Hindlimb muscle (tissue), 1 donor: ENCODE measurements around the gene NFAT5. TPM values are rescaled to one million over a fixed set of nuclear protein-coding genes. Genes with fewer than 3 reads are reported as not detected.
"Not testable (repeated sequence)": the region's sequence is repeated elsewhere in the genome, so short reads cannot be mapped to it uniquely, and the experiment has no call there.

Experiments
- DNase-seq: peaks from one replicate; pipeline ENCODE4 v3.0.0-alpha.2; 2013
- polyA plus RNA-seq: library from polyadenylated mRNA; unstranded; fragments of 120-200 nt; gene quantifications from one replicate; pipeline ENCODE4 v1.2.1, GENCODE V29; 2013; ENCODE audit not compliant: insufficient read length

NFAT5 gene
- polyA plus RNA-seq, 1 donor = 16.1 TPM

GRCh38 chr16:69595127-69596036, 29.6 kb downstream of the NFAT5 start:
- DNase-seq = no peak

GRCh38 chr16:69596801-69597200, 31.0 kb downstream of the NFAT5 start:
- no peak for DNase-seq

DNA sequence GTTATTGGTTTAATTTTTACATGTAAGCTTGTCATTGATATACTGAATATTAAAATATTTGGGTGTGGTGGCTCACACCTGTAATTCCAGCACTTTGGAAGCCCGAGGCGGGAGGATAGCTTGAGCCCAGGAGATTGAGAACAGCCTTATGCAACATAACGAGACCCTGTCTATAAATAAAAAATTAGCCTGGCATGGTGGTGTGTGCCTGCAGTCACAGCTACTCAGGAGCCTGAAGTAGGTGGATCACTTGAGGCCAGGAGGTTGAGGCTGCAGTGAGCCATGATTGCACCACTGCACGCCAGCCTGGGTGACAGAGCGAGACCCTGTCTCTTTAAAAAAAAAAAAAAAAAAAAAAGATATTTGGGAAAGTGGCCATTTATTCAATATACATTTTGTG, 32.3 kb downstream of the NFAT5 start:
- DNase-seq = no peak

GRCh38 chr16:69599731-69600130, 34.0 kb downstream of the NFAT5 start:
- no peak for DNase-seq

DNA sequence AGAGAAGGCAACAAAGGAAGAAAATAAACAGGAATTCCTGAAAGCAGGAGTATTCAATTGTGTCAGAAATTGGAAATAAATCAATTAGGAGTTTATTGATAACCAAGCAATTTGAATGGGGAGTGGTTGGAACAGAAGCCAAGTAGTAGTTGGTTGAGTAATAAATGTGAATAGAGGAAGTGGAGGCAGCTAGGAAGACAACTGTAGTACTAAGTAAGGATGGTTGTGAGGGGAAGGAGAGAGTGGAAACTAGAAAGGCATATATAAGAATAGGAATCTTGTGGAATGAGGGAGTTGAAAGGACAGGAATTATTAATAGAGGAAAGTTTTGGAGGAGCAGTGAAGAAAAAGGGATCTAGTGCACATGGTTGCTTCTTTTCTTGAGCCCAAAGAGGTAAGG, 34.4 kb downstream of the NFAT5 start:
- no peak for DNase-seq

- DNase-seq = no peak
These were observed 35.5 kb downstream of the NFAT5 start for GRCh38 chr16:69601250-69601649.

DNA sequence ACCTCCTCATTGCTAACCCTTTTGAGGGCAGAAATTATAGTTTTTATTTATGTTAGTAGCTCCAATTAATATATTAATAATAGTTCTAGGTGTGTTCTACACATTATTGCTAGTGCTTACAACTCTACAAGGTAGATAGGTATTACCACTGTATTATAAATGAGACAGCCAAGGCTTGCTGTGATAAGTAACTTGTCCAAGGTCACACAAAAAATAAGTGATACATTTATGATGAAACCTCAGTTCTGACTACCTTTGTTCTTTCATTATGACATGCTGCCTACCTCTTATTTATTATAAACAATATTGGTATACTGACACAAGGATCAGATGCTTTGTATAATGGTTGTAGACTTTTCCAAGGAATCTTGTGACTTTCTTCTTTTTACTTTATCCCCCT, 41.2 kb downstream of the NFAT5 start:
- no peak for DNase-seq

DNA sequence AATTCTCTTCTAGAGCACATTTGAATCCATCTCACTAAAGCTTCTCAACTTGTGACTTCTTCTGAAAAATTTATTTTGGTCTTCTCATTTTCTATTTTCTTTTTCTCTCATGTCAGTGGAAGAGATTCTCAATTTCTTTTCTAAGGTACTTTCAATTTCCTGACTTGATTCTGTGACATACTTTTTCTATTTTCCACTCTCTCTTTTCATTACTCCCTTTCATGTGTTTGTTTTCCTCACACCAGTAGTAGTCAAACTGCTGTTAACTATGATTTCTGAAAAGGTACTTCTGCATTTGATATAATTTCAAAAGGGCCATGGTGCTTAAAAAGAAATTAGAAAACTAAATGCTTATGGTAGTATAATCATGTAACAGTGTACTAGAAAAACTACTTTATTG, 41.9 kb downstream of the NFAT5 start:
- DNase-seq = no peak

GRCh38 chr16:69610356-69610755, 44.6 kb downstream of the NFAT5 start:
- no peak for DNase-seq

DNA sequence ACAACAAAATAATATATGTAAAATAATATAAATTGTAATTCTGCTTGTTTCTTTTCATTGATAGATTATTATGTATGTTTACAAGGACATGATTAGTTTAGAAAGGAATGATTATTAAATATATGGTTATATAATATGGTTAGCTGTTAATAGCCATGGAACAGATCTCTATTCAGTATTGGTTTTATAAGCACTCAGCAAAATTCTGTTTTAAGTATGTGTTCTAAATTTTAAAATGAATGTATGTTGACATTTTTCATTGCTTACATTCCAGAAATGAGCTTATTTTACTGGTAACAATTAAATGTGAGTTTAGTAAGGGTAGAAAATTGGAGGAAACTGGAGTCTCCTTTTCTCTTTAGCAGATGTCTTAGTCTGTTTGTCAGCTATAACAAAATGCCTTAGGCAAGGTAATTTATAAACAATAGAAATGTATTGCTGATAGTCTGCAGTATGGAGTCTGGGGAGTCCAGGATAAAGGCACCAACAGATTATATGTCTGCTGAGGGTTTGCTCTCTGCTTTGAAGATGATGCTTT, 45.4 kb downstream of the NFAT5 start:
- no peak for DNase-seq

- no peak for DNase-seq
These were observed 47.8 kb downstream of the NFAT5 start for GRCh38 chr16:69613378-69614154.

DNA sequence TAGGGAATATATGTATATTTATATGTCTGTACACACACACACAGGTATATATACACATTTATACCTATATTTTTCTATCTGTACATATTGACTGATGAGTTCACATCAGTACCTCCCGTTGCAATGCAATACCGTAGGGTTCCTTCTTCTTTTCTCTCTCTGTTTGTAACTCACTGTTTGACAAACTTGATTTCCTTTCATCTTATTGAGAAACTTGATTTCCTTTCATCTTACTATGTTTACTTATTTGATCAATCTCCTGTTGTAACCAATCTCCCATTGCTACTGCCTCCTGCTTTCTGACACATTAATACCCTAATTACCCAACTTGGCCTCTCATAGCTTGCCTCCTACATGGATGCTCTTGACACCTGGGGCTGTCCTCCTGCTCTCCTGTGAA, 49.8 kb downstream of the NFAT5 start:
- no peak for DNase-seq

GRCh38 chr16:69616082-69616481, 50.3 kb downstream of the NFAT5 start:
- DNase-seq = no peak

DNA sequence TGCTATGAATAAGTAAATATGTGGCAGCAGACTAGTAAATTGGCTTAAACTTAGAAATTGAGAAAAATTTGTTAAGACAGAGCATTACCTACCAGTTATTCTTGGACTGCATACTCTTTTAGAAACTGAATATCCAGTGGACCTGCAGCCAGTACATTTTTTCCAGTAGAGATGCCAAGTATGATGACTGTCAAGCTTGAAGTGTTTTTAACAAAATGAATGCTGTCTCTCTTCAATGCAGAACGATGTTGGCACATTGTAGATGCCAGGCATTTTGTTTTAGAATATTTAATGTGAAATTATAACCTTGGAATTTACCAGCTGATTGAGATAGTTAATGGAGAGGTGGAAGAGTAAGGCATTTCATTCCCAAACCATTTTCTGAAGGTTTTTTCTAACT, 52.5 kb downstream of the NFAT5 start:
- DNase-seq = peak; percentile 70

- DNase-seq = no peak
These were observed 53.0 kb downstream of the NFAT5 start for GRCh38 chr16:69618721-69619120.

- no peak for DNase-seq
These were observed 53.7 kb downstream of the NFAT5 start for GRCh38 chr16:69619514-69619913.

- DNase-seq = no peak
These were observed 54.8 kb downstream of the NFAT5 start for GRCh38 chr16:69620573-69620972.

GRCh38 chr16:69621225-69621624, 55.5 kb downstream of the NFAT5 start:
- no peak for DNase-seq

DNA sequence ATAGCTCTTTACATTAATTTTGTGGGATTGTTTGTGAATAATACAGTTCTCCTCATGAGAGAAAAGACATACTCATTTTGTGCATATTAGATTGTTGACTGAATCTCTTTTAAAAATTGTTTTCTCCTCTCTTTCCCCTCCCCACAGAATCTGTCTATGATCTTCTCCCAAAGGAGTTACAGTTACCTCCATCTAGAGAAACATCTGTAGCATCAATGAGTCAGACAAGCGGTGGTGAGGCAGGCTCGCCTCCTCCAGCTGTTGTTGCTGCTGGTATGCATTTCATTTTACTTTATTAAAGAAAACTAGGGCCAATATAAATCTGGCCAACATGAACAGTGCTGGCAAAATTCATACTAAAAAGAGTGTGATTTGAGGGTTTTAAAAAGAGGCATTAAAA, 60.5 kb downstream of the NFAT5 start:
- DNase-seq = no peak

DNA sequence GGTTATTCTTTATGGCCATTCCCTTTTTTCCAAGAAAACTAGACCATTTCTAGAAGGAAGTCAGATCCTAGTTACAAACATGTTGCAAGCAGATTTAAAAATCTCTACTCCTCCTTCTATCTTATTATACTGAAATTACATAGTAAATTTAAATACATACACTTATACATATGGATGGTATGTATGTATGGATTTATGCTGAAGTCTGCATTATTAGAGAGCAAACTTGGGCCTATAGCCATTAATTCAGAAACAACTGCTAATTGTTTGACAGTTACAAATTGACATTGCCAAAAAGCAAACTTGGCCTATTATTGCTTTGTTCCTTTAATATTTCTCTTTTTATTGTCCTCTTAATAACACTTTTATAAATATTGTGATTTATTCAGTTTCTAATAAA, 67.1 kb downstream of the NFAT5 start:
- DNase-seq = no peak

- DNase-seq = no peak
These were observed 67.6 kb downstream of the NFAT5 start for GRCh38 chr16:69633375-69633774.

- DNase-seq = not testable (repeated sequence)
These were observed 70.9 kb downstream of the NFAT5 start for GRCh38 chr16:69636563-69637146.

DNA sequence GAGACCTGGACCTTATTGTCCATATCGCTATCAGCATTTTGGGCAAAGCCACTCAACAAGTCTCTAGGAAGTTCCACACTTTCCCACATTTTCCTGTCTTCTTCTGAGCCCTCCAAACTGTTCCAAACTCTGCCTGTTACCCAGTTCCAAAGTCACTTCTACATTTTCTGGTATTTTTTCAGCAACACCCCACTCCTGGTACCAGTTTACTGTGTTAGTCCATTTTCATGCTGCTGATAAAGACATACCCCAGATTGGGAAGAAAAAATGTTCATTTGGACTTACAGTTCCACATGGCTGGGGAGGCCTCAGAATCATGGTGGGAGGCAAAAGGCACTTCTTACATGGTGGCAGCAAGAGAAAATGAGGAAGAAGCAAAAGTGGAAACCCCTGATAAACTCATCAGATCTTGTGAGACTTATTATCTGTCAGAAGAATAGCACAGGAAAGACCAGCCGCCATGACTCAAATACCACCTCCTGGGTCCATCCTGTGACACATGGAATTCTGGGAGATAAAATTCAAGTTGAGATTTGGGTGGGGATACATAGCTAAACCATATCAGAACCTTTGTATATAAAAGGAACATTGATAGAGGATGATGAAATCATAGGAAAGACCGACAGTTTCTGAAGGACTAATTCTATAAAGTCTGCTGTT, 71.6 kb downstream of the NFAT5 start:
- DNase-seq = not testable (repeated sequence)
